Astrocyte (in vitro differentiated cells and primary cell): ENCODE results near the gene TENT4A.

Source experiments
- EZH2 ChIP-seq: IDR thresholded peaks from 2 replicates; pipeline ENCODE4 v1.6.1; 2012; ENCODE audit warnings: mild to moderate bottlenecking, low read length, inconsistent platforms; ENCODE audit not compliant: insufficient read depth
- TF ChIP-seq, protein P1 (sequence below): IDR thresholded peaks from 2 replicates; pipeline ENCODE4 v1.5.1; 2011; ENCODE audit warnings: low read depth, mild to moderate bottlenecking, inconsistent platforms, low read length, moderate library complexity; ENCODE audit not compliant: insufficient read depth

DNA sequence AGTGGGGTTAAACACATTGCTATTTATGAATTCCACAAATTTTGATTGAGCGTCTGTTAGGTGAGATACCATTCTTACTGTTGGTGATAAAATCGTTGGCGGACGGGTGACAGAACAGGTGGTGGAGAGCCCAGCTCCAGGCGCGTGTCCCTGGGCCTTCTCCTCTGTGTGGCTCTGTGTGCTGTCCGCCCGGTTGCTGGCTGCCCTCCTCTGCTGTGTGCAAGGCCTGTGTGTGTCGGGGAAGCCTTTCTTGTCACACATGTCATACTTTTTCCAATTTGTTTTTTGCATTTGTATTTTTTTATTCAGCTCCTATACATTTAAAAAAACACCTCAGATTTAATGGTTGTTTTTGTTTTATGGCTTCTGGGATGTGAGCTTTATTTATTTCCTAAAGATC lies 33.9 kb downstream of the TENT4A start:
- TF ChIP-seq, protein P1, sequence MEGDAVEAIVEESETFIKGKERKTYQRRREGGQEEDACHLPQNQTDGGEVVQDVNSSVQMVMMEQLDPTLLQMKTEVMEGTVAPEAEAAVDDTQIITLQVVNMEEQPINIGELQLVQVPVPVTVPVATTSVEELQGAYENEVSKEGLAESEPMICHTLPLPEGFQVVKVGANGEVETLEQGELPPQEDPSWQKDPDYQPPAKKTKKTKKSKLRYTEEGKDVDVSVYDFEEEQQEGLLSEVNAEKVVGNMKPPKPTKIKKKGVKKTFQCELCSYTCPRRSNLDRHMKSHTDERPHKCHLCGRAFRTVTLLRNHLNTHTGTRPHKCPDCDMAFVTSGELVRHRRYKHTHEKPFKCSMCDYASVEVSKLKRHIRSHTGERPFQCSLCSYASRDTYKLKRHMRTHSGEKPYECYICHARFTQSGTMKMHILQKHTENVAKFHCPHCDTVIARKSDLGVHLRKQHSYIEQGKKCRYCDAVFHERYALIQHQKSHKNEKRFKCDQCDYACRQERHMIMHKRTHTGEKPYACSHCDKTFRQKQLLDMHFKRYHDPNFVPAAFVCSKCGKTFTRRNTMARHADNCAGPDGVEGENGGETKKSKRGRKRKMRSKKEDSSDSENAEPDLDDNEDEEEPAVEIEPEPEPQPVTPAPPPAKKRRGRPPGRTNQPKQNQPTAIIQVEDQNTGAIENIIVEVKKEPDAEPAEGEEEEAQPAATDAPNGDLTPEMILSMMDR = no peak
- no peak for TF ChIP-seq EZH2
